GM12878 (cell line): ENCODE measurements around the gene ZNF836. TPM values are rescaled to one million over a fixed set of nuclear protein-coding genes. Genes with fewer than 3 reads are reported as not detected.

Experiments used
- ATAC-seq: fragments of 200-7000 bp; cut with Tn5 transposase; 3 replicates; pipeline ENCODE4 v1.9.1; 2020; ENCODE audit warnings: mild to moderate bottlenecking, moderate library complexity
- BruUV-seq: library from RNA; stranded (reverse); fragments of 400-500 nt; replicated peaks from 2 replicates; lab custom pipeline; 2021; lab: Mats Ljungman, UMichigan
- CTCF ChIA-PET: fragments of 300-600 bp; sonication (Branson Sonifier 250); formaldehyde crosslinking; extraction: SDS; loops from one replicate; lab custom pipeline; 2021; ENCODE audit warnings: inconsistent platforms; lab: Yijun Ruan, JAX
- POLR2A ChIA-PET: fragments of 350-600 bp; formaldehyde crosslinking; extraction: SDS; loops from one replicate; lab custom pipeline; 2021; ENCODE audit warnings: inconsistent platforms; lab: Charles Lee
- RAD21 ChIA-PET: fragments of 300-600 bp; sonication (Branson Sonifier 250); formaldehyde crosslinking; loops from one replicate; lab custom pipeline; 2023; ENCODE audit warnings: antibody characterized with exemption; ENCODE audit not compliant: unreplicated experiment; lab: Charles Lee
- SMC1A ChIA-PET: fragments of 300-600 bp; sonication (Branson Sonifier 250); formaldehyde crosslinking; loops from one replicate; lab custom pipeline; 2023; ENCODE audit not compliant: unreplicated experiment, uncharacterized antibody; lab: Charles Lee
- DNase-seq: peaks from one replicate; pipeline ENCODE4 v3.0.0-alpha.2; 2011; ENCODE audit warnings: low read depth, low spot score
- FAIRE-seq: peaks from 3 replicates; lab custom pipeline; 2011; peaks lifted over from hg19 to GRCh38; lab: Jason Lieb, UNC
- H2AFZ ChIP-seq: 2 replicates; pipeline ENCODE4 v1.6.0; 2011; ENCODE audit warnings: low read depth, low read length, control low read depth; ENCODE audit not compliant: control insufficient read depth
- H3K27ac ChIP-seq: 2 replicates; pipeline ENCODE4 v1.5.1; 2011; ENCODE audit warnings: control low read depth; ENCODE audit not compliant: control insufficient read depth, insufficient read depth
- H3K27me3 ChIP-seq, 2 experiments: replicated peaks in 1 of 2; 2 replicates each; pipeline versions ENCODE4 v1.6.0 to v1.6.1; 2011; ENCODE audit warnings: low read length in 1 of 2; ENCODE audit not compliant: control insufficient read depth in 2 of 2, insufficient read depth in 2 of 2
- H3K36me3 ChIP-seq, 2 experiments: 2 replicates each; pipeline ENCODE4 v1.5.1; 2011; ENCODE audit warnings: low read length in 1 of 2; ENCODE audit not compliant: control insufficient read depth in 2 of 2, insufficient read depth in 2 of 2
- H3K4me1 ChIP-seq: 2 replicates; pipeline ENCODE4 v1.6.1; 2011; ENCODE audit warnings: mild to moderate bottlenecking, low read length, moderate library complexity, mixed read lengths; ENCODE audit not compliant: control insufficient read depth, insufficient read depth
- H3K4me2 ChIP-seq: 2 replicates; pipeline ENCODE4 v1.6.0; 2011; ENCODE audit warnings: control low read depth; ENCODE audit not compliant: control insufficient read depth, insufficient read depth
- H3K4me3 ChIP-seq: fragments of 200-600 bp; sonication (generic); 2 replicates; pipeline ENCODE4 v1.5.1; 2016
- H3K79me2 ChIP-seq: 2 replicates; pipeline ENCODE4 v1.6.0; 2011; ENCODE audit warnings: low read length; ENCODE audit not compliant: control insufficient read depth, insufficient read depth
- H3K9ac ChIP-seq: 2 replicates; pipeline ENCODE4 v1.8.0; 2011; ENCODE audit warnings: low read length, control low read depth, mixed read lengths; ENCODE audit not compliant: control insufficient read depth, insufficient read depth
- H3K9me3 ChIP-seq: replicated peaks from 3 replicates; pipeline ENCODE4 v1.5.1; 2011; ENCODE audit warnings: mild to moderate bottlenecking, low read length; ENCODE audit not compliant: control insufficient read depth, insufficient read depth
- H4K20me1 ChIP-seq: 2 replicates; pipeline ENCODE4 v1.6.0; 2011; ENCODE audit not compliant: control insufficient read depth, insufficient read depth
- CUX1 ChIP-seq: IDR thresholded peaks from 2 replicates; pipeline ENCODE4 v1.6.1; 2012; ENCODE audit warnings: improper control_type of control experiment, low read depth, low read length; ENCODE audit not compliant: insufficient replicate concordance
- FOXM1 ChIP-seq: IDR thresholded peaks from 2 replicates; pipeline ENCODE4 v1.6.1; 2012; ENCODE audit warnings: low read depth, mild to moderate bottlenecking, inconsistent platforms, low read length, moderate library complexity
- IKZF1 ChIP-seq: fragments of 450-650 bp; conservative IDR thresholded peaks from 2 replicates; pipeline ENCODE4 v1.6.1; 2017; ENCODE audit warnings: antibody characterized with exemption, mild to moderate bottlenecking
- IRF5 ChIP-seq: fragments of 450-650 bp; IDR thresholded peaks from 2 replicates; pipeline ENCODE4 v1.6.1; 2017; ENCODE audit warnings: borderline replicate concordance
- MYC ChIP-seq: IDR thresholded peaks from 2 replicates; pipeline ENCODE4 v1.6.1; 2011; ENCODE audit warnings: mild to moderate bottlenecking, low read length, moderate library complexity, inconsistent platforms; ENCODE audit not compliant: insufficient read depth, insufficient replicate concordance, insufficient read length, severe bottlenecking
- NRF1 ChIP-seq: conservative IDR thresholded peaks from 2 replicates; pipeline ENCODE4 v1.6.1; 2011; ENCODE audit warnings: mild to moderate bottlenecking, low read depth, low read length, improper control_type of control experiment
- REST ChIP-seq: IDR thresholded peaks from 2 replicates; pipeline ENCODE4 v1.6.1; 2012; ENCODE audit warnings: mild to moderate bottlenecking, low read depth, low read length
- RUNX3 ChIP-seq: IDR thresholded peaks from 2 replicates; pipeline ENCODE4 v1.6.1; 2012; ENCODE audit warnings: low read length, inconsistent platforms
- ZNF207 ChIP-seq: fragments of 450-650 bp; IDR thresholded peaks from 2 replicates; pipeline ENCODE4 v1.6.1; 2014; ENCODE audit warnings: antibody characterized with exemption, mild to moderate bottlenecking, borderline replicate concordance
- WGBS: methylation state at CpG from one replicate; pipeline ENCODE4 v1.1.6; 2016; ENCODE audit warnings: low lambda C conversion rate; ENCODE audit not compliant: insufficient replicate concordance, insufficient coverage; ENCODE audit errors: missing lambda C conversion rate; 5-methylcytosine and 5-hydroxymethylcytosine counted together
- in situ Hi-C: fragments of 300-500 bp; cut with MboI; formaldehyde crosslinking; loops from 9 replicates; pipeline ENCODE4 v1.14.3; 2018; ENCODE audit warnings: mixed read lengths
- intact Hi-C: fragments of 100-400 bp; cut with micrococcal nuclease; formaldehyde crosslinking; loops from one replicate; pipeline ENCODE4 v1.14.2; 2022; ENCODE audit not compliant: unreplicated experiment
- polyA plus RNA-seq, 11 experiments: library from polyadenylated mRNA; depleted of rRNA in 4 of 11; unstranded in 6 of 11; stranded (reverse) in 5 of 11; fragments of >200 nt; fragmentation: Nextera tagmentation in 4 of 11; fragmentation: Illumina TruSeq in 1 of 11; extraction: Ambion mirVana in 4 of 11; extraction: Trizol in 1 of 11; gene quantifications; 1 replicate in 1 of 11; 2 replicates in 10 of 11; pipeline versions ENCODE4 v1.2.1 to v1.2.3, GENCODE V29; 2011 to 2016; ENCODE audit warnings: inconsistent platforms in 2 of 11, missing spikeins in 2 of 11, low read depth in 1 of 11
- total RNA-seq, 4 experiments: library from RNA; depleted of rRNA in 3 of 4; stranded (reverse); fragments of >200 nt in 3 of 4; fragmentation: Illumina TruSeq in 1 of 4; extraction: Trizol in 1 of 4; gene quantifications; 2 replicates each; pipeline versions ENCODE4 v1.2.1 to v1.2.3, GENCODE V29; 2013 to 2021

ZNF836 gene
- total and polyA plus RNA-seq, 10 of the 15 experiments (the other 5 are each of a cell fraction or from before 2014, with no cell fraction given) = 4.5 to 9.2 (median 6.2) TPM

GRCh38 chr19:52141203-52141602 lies 30.2 kb downstream of the ZNF836 start:
- ChIA-PET CTCF (interaction anchor here (0.6 to 4.2 kb wide), 5 partner anchors 10 to 461 kb away, joined by 3 to 52 read pairs (median 3); partner anchors contain the start of gene ZNF880), SMC1A (interaction anchor here (1.1 to 1.2 kb wide), 2 partner anchors 68 to 88 kb away, joined by 3 read pairs; no protein-coding TSS in a partner anchor), POLR2A (no interaction called here), RAD21 (no interaction called here)
- Histone ChIP-seq H3K9me3 (peaks cover 4% of the 10 kb centered on the region; the same call in 2 of the 3 replicates), H3K27me3 (no peaks in the 10 kb centered on the region), H3K4me3 (no peak overlapping the region), H2AFZ (no peak overlapping the region), H4K20me1 (no peaks in the 10 kb centered on the region), H3K79me2 (peaks cover 9% of the 10 kb centered on the region), H3K4me2 (no peak overlapping the region), H3K27ac (no peak overlapping the region), H3K9ac (no peak overlapping the region), H3K36me3 (no peaks in the 10 kb centered on the region), H3K4me1 (peaks cover 5% of the 10 kb centered on the region)
- DNase-seq = no peak
- in situ Hi-C loops = loop anchor here (5.0 kb wide), 1 partner anchor 91 kb away; no protein-coding TSS in a partner anchor
- 53% methylated on average over 2 of the region's 2 CpGs for WGBS
- intact Hi-C loops = no loop called here
- ATAC-seq = no peak
- FAIRE-seq = no peak
- no TSS peak for BruUV-seq
- TF ChIP-seq REST = no peak
- no peak for TF ChIP-seq RUNX3
- no peak for TF ChIP-seq NRF1
- no peak for TF ChIP-seq CUX1
- TF ChIP-seq IRF5 = no peak
- no peak for TF ChIP-seq ZNF207
- TF ChIP-seq IKZF1 = no peak
- TF ChIP-seq FOXM1 = no peak
- TF ChIP-seq MYC = no peak
